Right lobe of liver (tissue), 4 donors: ENCODE data around the gene PRR36.

Source experiments
- CTCF ChIP-seq, 4 donors: fragments of 200-600 bp in 3 of 4; fragments of 450-650 bp in 1 of 4; IDR thresholded peaks; one replicate each; pipeline versions ENCODE4 v1.5.1 to v1.8.0; 2016 to 2022; ENCODE audit warnings: antibody characterized with exemption in 4 of 4, mild to moderate bottlenecking in 2 of 4
- POLR2A ChIP-seq: fragments of 450-650 bp; IDR thresholded peaks from one replicate; pipeline ENCODE4 v1.6.1; 2017; ENCODE audit warnings: antibody characterized with exemption, mild to moderate bottlenecking
- donor health status: DM: no; HTN: no; CAD: no.
- donor health status: DM: no; HTN: no; CAD: no.
- donor health status: DM: no; HTN: yes; CAD: no.

DNA sequence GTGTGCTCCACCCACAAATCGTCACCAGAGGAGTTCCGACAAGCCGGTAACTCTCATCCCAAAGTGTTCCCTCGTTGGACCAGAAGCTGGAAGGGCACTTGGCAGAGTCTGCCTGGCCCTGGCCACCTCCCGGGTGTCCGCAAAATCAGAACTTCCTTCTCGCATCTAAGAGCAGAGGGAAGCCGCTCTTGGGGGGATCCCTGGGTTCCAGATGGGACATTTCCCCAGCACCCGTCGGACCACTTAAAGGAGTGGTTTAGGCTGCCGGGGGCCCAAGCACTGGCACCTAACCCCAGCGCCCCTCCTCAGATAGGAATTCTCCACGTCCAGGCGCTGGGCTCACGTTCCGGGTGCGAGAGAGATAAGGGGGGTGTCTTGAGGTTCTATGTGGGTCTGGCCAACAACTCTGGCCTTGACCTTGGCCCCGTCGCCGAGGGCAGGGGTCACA lies 28.6 kb upstream of the PRR36 start:
- TF ChIP-seq CTCF (IDR thresholded peaks at IDR 0.05) (no peak), POLR2A (no peak)
